ENCODE data around the gene SH3PXD2A. TPM values are rescaled to one million over a fixed set of nuclear protein-coding genes. Genes with fewer than 3 reads are reported as not detected.

Gene SH3PXD2A
- polyA plus RNA-seq, 4 donors, result 2.2 to 28.3 (median 8.7) TPM

DNA sequence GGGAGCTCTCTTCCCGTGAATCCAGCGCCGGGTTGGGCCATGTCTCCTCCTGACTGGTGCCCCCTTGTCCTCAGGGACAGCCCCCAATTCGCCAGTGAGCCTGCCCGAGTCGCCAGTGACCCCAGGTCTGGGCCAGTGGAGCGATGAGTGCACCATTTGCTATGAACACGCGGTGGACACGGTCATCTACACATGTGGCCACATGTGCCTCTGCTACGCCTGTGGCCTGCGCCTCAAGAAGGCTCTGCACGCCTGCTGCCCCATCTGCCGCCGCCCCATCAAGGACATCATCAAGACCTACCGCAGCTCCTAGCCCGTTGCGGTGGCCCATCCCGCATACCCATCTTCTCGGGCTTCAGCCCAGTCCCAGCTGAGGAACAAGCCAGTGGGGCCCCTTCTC, 265.3 kb downstream of the SH3PXD2A start:
- Histone ChIP-seq H3K36me3 (ENCODE audit: control insufficient read depth in 3 of 3, insufficient read depth in 2 of 3, low read depth in 1 of 3, low read length in 3 of 3) (peaks cover 0 to 67% (median 1%) of the 10 kb centered on the region in 3 donors), H3K27me3 (ENCODE audit: control insufficient read depth in 3 of 3, insufficient read depth in 3 of 3, low read length in 3 of 3) (no peaks in the 10 kb centered on the region), H3K9me3 (ENCODE audit: control insufficient read depth in 2 of 2, insufficient read depth in 1 of 2, low read depth in 1 of 2, low read length in 1 of 2) (peaks cover 0 to 4% of the 10 kb centered on the region in 2 donors), H3K4me1 (ENCODE audit: control insufficient read depth in 3 of 3, insufficient read depth in 2 of 3, low read depth in 1 of 3, low read length in 2 of 3) (peaks cover 0 to 24% (median 3%) of the 10 kb centered on the region in 3 donors), H3K4me3 (ENCODE audit: low read depth in 1 of 3, low read length in 3 of 3) (no peak overlapping the region), H3K27ac (ENCODE audit: low read depth in 1 of 3, low read length in 2 of 3) (no peak overlapping the region)
- FAIRE-seq, result no peak
- WGBS, 3 donors, result 93 to 96% (median 93%) methylated on average over 20 of the region's 20 CpGs
- no peak for DNase-seq

DNA sequence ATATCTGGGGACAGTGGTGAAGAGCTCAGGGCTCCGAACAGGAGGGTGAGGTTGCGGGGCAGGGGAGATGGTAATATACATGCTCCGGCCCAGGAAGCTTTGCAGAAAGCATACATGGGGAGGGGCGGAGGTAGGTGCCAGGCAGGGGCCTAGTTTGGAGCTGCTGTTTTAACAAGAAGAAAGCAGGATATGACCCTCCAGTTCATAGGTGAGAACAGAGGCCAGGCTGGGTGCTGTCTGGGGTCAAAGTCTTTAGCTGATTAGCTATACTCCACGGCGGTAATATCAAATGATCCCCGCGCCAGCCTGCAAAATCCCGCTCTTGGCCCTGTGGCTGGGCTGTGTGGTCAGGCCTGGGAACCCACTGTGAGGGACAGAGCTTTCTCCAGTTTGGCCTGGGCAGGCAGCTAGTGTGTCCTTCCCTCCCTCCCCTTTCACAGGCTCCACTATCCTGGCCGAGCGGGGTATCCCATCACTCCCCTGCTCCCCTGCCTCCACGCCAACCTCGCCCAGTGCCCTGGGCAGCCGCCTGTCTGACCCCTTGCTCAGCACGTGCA, 266.2 kb downstream of the SH3PXD2A start:
- no peaks in the 10 kb centered on the region for H3K27me3 ChIP-seq (ENCODE audit: control insufficient read depth in 3 of 3, insufficient read depth in 3 of 3, low read length in 3 of 3)
- H3K27ac ChIP-seq (ENCODE audit: low read depth in 1 of 3, low read length in 2 of 3), result no peak overlapping the region
- FAIRE-seq (no peak), DNase-seq (peak; percentile 42 to 61)
- peaks cover 0 to 7% of the 10 kb centered on the region in 2 donors for H3K9me3 ChIP-seq (ENCODE audit: control insufficient read depth in 2 of 2, insufficient read depth in 1 of 2, low read depth in 1 of 2, low read length in 1 of 2)
- WGBS, 3 donors, result 43 to 72% (median 50%) methylated on average over 14 to 15 of the region's 15 CpGs
- H3K4me1 ChIP-seq (ENCODE audit: control insufficient read depth in 3 of 3, insufficient read depth in 2 of 3, low read depth in 1 of 3, low read length in 2 of 3), result peaks cover 0 to 25% (median 3%) of the 10 kb centered on the region in 3 donors
- no peak overlapping the region for H3K4me3 ChIP-seq (ENCODE audit: low read depth in 1 of 3, low read length in 3 of 3)
- peaks cover 0 to 63% (median 1%) of the 10 kb centered on the region in 3 donors for H3K36me3 ChIP-seq (ENCODE audit: control insufficient read depth in 3 of 3, insufficient read depth in 2 of 3, low read depth in 1 of 3, low read length in 3 of 3)

DNA sequence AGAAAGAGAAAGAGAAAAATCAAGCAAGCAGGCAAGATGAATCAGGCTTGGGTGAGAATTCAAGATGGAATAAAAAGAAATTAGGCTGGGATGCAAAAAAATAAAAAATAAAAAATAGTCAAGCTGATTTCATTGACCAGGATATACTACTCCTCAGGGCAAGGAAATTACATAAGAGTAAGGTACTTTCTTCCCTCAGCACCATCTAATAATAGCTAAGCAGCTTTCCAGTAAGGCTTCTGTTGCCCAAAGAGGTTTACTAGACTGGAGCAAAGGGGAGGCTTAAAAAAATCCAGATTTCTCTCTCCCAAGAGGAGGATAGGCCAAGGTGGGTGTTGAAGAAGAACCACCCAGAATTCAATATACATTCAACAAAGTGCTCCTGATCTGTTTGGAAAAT, 268.3 kb downstream of the SH3PXD2A start:
- Histone ChIP-seq H3K4me1 (ENCODE audit: control insufficient read depth in 3 of 3, insufficient read depth in 2 of 3, low read depth in 1 of 3, low read length in 2 of 3) (peaks cover 0 to 25% (median 3%) of the 10 kb centered on the region in 3 donors), H3K36me3 (ENCODE audit: control insufficient read depth in 3 of 3, insufficient read depth in 2 of 3, low read depth in 1 of 3, low read length in 3 of 3) (peaks cover 0 to 57% (median 1%) of the 10 kb centered on the region in 3 donors), H3K9me3 (ENCODE audit: control insufficient read depth in 2 of 2, insufficient read depth in 1 of 2, low read depth in 1 of 2, low read length in 1 of 2) (peaks cover 0 to 7% of the 10 kb centered on the region in 2 donors), H3K27ac (ENCODE audit: low read depth in 1 of 3, low read length in 2 of 3) (no peak overlapping the region), H3K4me3 (ENCODE audit: low read depth in 1 of 3, low read length in 3 of 3) (no peak overlapping the region), H3K27me3 (ENCODE audit: control insufficient read depth in 3 of 3, insufficient read depth in 3 of 3, low read length in 3 of 3) (no peaks in the 10 kb centered on the region)
- FAIRE-seq (no peak), DNase-seq (no peak)

DNA sequence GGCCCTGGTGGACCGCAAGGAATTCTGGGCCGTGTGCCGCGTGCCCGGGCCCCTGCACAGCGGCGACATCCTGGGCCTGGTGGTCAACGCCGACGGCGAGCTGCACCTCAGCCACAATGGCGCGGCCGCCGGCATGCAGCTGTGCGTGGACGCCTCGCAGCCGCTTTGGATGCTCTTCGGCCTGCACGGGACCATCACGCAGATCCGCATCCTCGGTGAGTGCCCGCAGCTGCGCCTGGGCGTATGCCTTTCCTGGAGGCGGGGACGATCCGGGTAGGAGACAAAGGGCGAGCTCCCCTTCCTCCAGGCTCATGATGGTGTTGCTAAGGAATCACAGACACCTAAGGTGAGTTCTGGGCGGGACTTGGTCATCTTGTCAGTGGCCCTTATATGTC, 270.4 kb downstream of the SH3PXD2A start:
- WGBS, 3 donors, result 75 to 86% (median 85%) methylated on average over 31 to 32 of the region's 32 CpGs
- Histone ChIP-seq H3K4me3 (ENCODE audit: low read depth in 1 of 3, low read length in 3 of 3) (no peak overlapping the region), H3K9me3 (ENCODE audit: control insufficient read depth in 2 of 2, insufficient read depth in 1 of 2, low read depth in 1 of 2, low read length in 1 of 2) (peaks cover 0 to 7% of the 10 kb centered on the region in 2 donors), H3K27ac (ENCODE audit: low read depth in 1 of 3, low read length in 2 of 3) (no peak overlapping the region), H3K4me1 (ENCODE audit: control insufficient read depth in 3 of 3, insufficient read depth in 2 of 3, low read depth in 1 of 3, low read length in 2 of 3) (peaks cover 0 to 27% (median 3%) of the 10 kb centered on the region in 3 donors), H3K36me3 (ENCODE audit: control insufficient read depth in 3 of 3, insufficient read depth in 2 of 3, low read depth in 1 of 3, low read length in 3 of 3) (peaks cover 0 to 45% (median 1%) of the 10 kb centered on the region in 3 donors), H3K27me3 (ENCODE audit: control insufficient read depth in 3 of 3, insufficient read depth in 3 of 3, low read length in 3 of 3) (no peaks in the 10 kb centered on the region)
- no peak for FAIRE-seq
- DNase-seq, result no peak

DNA sequence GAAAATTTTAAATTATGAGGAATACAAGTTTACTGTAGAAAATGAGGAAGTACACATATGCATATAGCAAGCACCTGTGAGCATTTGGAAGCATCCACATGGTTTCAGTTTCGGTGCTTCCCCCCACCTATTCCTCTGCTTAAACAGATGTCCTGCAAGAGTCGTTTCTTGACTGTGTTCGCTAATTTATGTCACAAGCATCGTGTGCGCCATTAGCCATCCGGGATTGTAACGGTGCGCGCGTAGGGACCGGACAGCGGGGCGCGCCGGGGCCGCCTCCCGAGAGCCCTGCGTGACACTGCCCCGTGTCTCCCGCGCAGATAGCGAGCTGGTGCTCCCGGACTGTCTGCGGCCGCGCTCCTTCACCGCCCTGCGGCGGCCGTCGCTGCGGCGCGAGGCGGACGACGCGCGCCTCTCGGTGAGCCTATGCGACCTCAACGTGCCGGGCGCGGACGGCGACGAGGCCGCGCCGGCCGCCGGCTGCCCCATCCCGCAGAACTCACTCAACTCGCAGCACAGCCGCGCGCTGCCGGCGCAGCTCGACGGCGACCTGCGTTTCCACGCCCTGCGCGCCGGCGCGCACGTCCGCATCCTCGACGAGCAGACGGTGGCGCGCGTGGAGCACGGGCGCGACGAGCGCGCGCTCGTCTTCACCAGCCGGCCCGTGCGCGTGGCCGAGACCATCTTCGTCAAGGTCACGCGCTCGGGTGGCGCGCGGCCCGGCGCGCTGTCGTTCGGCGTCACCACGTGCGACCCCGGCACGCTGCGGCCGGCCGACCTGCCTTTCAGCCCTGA, 271.0 kb downstream of the SH3PXD2A start:
- H3K27me3 ChIP-seq (ENCODE audit: control insufficient read depth in 3 of 3, insufficient read depth in 3 of 3, low read length in 3 of 3), result no peaks in the 10 kb centered on the region
- DNase-seq (peak in 1 of 2 donors; percentile 75), FAIRE-seq (no peak)
- peaks cover 0 to 7% of the 10 kb centered on the region in 2 donors for H3K9me3 ChIP-seq (ENCODE audit: control insufficient read depth in 2 of 2, insufficient read depth in 1 of 2, low read depth in 1 of 2, low read length in 1 of 2)
- H3K4me3 ChIP-seq (ENCODE audit: low read depth in 1 of 3, low read length in 3 of 3), result peak overlapping the region in 2 of 3 donors; percentile 43 to 59
- WGBS, 3 donors, result 12 to 39% (median 25%) methylated on average over 83 to 111 of the region's 111 CpGs
- H3K4me1 ChIP-seq (ENCODE audit: control insufficient read depth in 3 of 3, insufficient read depth in 2 of 3, low read depth in 1 of 3, low read length in 2 of 3), result peaks cover 0 to 31% (median 3%) of the 10 kb centered on the region in 3 donors
- peaks cover 0 to 44% (median 1%) of the 10 kb centered on the region in 3 donors for H3K36me3 ChIP-seq (ENCODE audit: control insufficient read depth in 3 of 3, insufficient read depth in 2 of 3, low read depth in 1 of 3, low read length in 3 of 3)
- peak overlapping the region in 2 of 3 donors; percentile 9 to 20 for H3K27ac ChIP-seq (ENCODE audit: low read depth in 1 of 3, low read length in 2 of 3)

DNA sequence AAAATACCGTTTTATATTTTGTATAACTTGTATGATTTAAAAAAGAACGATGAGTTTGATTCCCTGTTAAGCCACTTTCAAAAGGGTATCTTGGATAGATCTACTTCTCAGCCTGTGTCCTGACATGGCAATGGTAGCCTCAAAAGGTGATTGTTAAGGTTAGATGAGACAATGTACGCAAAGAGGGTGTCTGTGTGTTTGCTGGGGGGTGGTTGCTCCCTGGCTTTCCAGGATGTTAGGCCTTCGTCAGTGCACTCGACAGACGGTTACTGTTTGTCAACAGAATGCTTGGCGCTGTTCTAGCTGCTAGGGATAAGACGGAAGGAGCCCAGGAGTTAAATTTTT, 271.5 kb downstream of the SH3PXD2A start:
- H3K27me3 ChIP-seq (ENCODE audit: control insufficient read depth in 3 of 3, insufficient read depth in 3 of 3, low read length in 3 of 3), result no peaks in the 10 kb centered on the region
- H3K36me3 ChIP-seq (ENCODE audit: control insufficient read depth in 3 of 3, insufficient read depth in 2 of 3, low read depth in 1 of 3, low read length in 3 of 3), result peaks cover 0 to 39% (median 1%) of the 10 kb centered on the region in 3 donors
- 69 to 77% (median 72%) methylated on average over 8 of the region's 8 CpGs for WGBS, 3 donors
- peak overlapping the region in 2 of 3 donors; percentile 43 to 59 for H3K4me3 ChIP-seq (ENCODE audit: low read depth in 1 of 3, low read length in 3 of 3)
- no peak for DNase-seq
- H3K4me1 ChIP-seq (ENCODE audit: control insufficient read depth in 3 of 3, insufficient read depth in 2 of 3, low read depth in 1 of 3, low read length in 2 of 3), result peaks cover 0 to 31% (median under 1%) of the 10 kb centered on the region in 3 donors
- H3K27ac ChIP-seq (ENCODE audit: low read depth in 1 of 3, low read length in 2 of 3), result peak overlapping the region in 2 of 3 donors; percentile 9 to 20
- FAIRE-seq, result no peak
- peaks cover 0 to 7% of the 10 kb centered on the region in 2 donors for H3K9me3 ChIP-seq (ENCODE audit: control insufficient read depth in 2 of 2, insufficient read depth in 1 of 2, low read depth in 1 of 2, low read length in 1 of 2)

DNA sequence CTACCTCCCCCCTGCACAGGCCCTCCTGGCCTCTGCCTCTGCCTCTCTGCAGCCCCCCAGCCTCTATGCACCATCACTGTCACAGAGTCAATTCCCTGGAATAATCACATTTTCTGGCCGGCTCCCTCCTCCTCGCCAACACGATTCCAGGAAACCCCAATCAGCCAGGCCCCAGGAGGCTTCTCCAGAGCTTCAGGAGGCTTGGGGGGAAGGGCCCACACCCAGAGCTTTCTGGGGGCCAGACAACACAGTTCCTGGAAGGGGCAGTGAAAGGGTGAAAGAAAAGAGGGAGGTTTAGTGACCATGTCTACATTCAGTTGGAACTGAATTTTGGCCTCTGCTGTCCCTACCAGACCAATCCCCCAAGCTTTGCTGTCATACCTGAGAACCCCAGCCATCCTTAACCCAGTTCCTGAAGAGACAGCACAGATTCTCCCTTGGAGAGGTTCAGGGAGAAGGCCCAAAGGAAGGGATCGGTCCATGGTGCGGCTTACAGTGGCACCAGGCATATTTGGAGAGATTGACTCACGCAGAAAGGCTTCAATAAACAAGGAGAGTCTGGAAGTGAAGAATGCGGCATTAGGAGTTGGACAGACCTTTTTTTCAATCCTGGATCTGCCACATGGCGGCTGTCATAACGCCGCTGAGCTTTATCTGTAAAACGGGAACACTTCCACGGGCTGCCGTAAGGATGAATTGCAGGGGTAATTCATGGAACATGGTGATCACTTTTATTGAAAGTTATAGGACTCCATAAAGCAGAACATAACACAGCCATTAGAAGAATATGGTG, 272.8 kb downstream of the SH3PXD2A start:
- Histone ChIP-seq H3K27me3 (ENCODE audit: control insufficient read depth in 3 of 3, insufficient read depth in 3 of 3, low read length in 3 of 3) (no peaks in the 10 kb centered on the region), H3K9me3 (ENCODE audit: control insufficient read depth in 2 of 2, insufficient read depth in 1 of 2, low read depth in 1 of 2, low read length in 1 of 2) (peaks cover 0 to 4% of the 10 kb centered on the region in 2 donors), H3K36me3 (ENCODE audit: control insufficient read depth in 3 of 3, insufficient read depth in 2 of 3, low read depth in 1 of 3, low read length in 3 of 3) (peaks cover 0 to 38% (median 1%) of the 10 kb centered on the region in 3 donors), H3K4me3 (ENCODE audit: low read depth in 1 of 3, low read length in 3 of 3) (no peak overlapping the region), H3K27ac (ENCODE audit: low read depth in 1 of 3, low read length in 2 of 3) (no peak overlapping the region), H3K4me1 (ENCODE audit: control insufficient read depth in 3 of 3, insufficient read depth in 2 of 3, low read depth in 1 of 3, low read length in 2 of 3) (peaks cover 0 to 39% (median 0%) of the 10 kb centered on the region in 3 donors)
- FAIRE-seq (no peak), DNase-seq (no peak)
- 84 to 88% (median 88%) methylated on average over 13 of the region's 13 CpGs for WGBS, 3 donors

DNA sequence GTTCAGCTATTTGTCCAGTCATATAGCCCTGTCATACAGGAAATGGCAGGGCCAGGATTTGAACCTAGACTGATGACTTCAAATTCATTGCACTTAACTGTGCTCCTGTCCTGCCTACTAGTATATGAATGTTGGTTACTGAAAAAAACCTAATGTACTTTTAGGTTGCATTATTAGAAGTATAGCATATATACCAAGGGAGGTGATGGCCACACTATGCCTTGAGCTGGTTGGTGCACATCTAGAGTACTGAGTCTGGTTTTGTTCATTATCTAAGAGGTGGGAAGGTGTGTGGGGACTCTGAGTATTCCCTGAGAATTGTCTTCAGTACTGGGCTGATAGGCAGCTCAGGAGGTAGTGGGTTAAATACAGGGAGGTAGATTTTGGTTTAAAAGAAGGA, 273.9 kb downstream of the SH3PXD2A start:
- Histone ChIP-seq H3K36me3 (ENCODE audit: control insufficient read depth in 3 of 3, insufficient read depth in 2 of 3, low read depth in 1 of 3, low read length in 3 of 3) (peaks cover 0 to 38% (median 1%) of the 10 kb centered on the region in 3 donors), H3K27me3 (ENCODE audit: control insufficient read depth in 3 of 3, insufficient read depth in 3 of 3, low read length in 3 of 3) (no peaks in the 10 kb centered on the region), H3K4me1 (ENCODE audit: control insufficient read depth in 3 of 3, insufficient read depth in 2 of 3, low read depth in 1 of 3, low read length in 2 of 3) (peaks cover 0 to 48% (median 0%) of the 10 kb centered on the region in 3 donors), H3K4me3 (ENCODE audit: low read depth in 1 of 3, low read length in 3 of 3) (no peak overlapping the region), H3K27ac (ENCODE audit: low read depth in 1 of 3, low read length in 2 of 3) (no peak overlapping the region), H3K9me3 (ENCODE audit: control insufficient read depth in 2 of 2, insufficient read depth in 1 of 2, low read depth in 1 of 2, low read length in 1 of 2) (peaks cover 0 to 4% of the 10 kb centered on the region in 2 donors)
- FAIRE-seq (no peak), DNase-seq (no peak)
